Fibroblast of mammary gland (primary cell): ENCODE measurements around the gene LRRN1.
"Not testable (repeated sequence)": the region's sequence is repeated elsewhere in the genome, so short reads cannot be mapped to it uniquely, and the experiment has no call there.

Experiments
- DNase-seq: peaks from one replicate; pipeline ENCODE4 v3.0.0-alpha.2; 2010; ENCODE audit warnings: low read depth
- H3K4me3 ChIP-seq: 2 replicates; pipeline ENCODE4 v1.5.1; 2011; ENCODE audit warnings: low read depth, mild to moderate bottlenecking, low read length, moderate library complexity; ENCODE audit not compliant: control insufficient read depth
- TF ChIP-seq, protein P1 (sequence below): conservative IDR thresholded peaks from 2 replicates; pipeline ENCODE4 v1.5.1; 2011; ENCODE audit warnings: low read depth, low read length, inconsistent platforms; ENCODE audit not compliant: control insufficient read depth, insufficient read depth

LRRN1 gene

DNA sequence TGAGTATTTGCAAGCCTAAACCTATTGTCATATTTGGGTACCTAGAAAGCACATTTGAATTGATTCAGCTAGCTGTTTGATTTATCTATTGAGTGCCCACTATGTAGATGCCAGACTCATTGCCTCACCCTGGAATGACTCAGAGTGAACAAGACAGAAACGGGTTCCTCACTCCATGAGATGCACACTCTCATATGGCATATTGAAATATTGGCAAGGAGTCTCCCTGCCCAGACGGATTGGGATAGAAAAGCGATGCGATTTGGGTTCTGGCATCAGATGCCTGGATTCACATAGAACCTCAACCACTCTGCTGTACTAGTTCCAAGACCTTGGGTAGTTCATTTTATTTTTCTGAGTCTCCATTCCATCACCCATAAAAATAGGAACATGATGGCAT, 22.5 kb downstream of the LRRN1 start:
- no peak overlapping the region for H3K4me3 ChIP-seq
- TF ChIP-seq, protein P1, sequence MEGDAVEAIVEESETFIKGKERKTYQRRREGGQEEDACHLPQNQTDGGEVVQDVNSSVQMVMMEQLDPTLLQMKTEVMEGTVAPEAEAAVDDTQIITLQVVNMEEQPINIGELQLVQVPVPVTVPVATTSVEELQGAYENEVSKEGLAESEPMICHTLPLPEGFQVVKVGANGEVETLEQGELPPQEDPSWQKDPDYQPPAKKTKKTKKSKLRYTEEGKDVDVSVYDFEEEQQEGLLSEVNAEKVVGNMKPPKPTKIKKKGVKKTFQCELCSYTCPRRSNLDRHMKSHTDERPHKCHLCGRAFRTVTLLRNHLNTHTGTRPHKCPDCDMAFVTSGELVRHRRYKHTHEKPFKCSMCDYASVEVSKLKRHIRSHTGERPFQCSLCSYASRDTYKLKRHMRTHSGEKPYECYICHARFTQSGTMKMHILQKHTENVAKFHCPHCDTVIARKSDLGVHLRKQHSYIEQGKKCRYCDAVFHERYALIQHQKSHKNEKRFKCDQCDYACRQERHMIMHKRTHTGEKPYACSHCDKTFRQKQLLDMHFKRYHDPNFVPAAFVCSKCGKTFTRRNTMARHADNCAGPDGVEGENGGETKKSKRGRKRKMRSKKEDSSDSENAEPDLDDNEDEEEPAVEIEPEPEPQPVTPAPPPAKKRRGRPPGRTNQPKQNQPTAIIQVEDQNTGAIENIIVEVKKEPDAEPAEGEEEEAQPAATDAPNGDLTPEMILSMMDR, result no peak
- DNase-seq, result no peak

DNA sequence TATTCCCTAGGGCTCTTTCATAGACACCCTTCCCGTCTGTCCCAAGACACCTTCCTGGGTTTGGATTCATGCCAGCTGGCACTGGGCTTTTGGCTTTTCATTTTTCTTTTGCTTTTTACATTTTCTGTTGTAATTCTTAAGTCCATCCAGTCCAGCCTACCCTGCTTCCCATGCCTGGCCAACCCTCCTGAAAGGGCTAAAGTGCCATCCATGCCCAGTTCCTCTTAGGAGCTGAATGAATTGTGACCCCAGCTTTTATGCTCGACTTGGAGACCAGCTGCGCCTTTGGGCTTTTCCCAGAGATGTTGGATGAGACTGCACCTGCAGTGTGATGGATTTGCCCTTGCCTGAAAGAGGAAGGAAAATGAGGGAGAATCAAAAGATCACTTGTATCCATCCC, 25.8 kb downstream of the LRRN1 start:
- TF ChIP-seq, protein P1, result no peak
- DNase-seq, result no peak
- H3K4me3 ChIP-seq, result no peak overlapping the region

DNA sequence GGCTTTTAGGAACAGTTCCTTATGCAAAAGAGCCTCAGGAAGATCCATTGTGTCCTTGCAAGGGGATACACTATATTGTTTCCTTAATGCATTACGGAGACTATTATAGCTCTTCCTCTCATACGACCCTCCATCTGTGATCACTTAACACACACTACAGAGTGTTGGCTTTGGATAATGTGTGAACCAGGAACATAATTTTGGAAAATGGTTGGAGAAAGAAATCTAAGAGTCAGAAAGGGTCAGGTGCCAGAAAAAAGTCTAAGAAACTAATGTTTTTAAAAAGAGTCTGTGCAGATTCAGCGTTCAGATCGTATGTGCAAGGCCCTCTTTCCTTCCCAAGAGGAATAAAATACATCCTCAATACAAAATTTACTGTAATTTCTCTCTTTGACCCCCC, 27.3 kb downstream of the LRRN1 start:
- TF ChIP-seq, protein P1, result no peak
- DNase-seq, result no peak
- H3K4me3 ChIP-seq, result no peak overlapping the region

DNA sequence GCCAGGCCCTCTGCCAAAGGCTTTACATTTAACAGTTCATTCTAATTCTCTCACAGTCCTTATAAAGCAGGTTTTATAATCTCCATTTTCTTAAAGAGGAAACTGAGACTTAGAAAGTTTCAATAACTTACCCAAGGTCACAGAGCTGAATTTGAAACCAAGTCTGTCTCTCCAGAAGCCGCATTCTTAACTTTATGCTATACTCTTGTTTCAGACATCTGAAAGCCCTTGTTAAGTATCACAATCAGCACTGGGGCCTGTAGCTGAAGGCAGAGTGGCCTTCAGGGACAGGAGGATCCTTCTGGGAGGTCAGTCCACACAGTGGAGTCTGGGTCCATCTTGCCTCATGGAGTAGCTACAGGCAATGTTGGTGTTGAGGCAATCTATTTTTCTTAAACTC, 27.9 kb downstream of the LRRN1 start:
- no peak overlapping the region for H3K4me3 ChIP-seq
- TF ChIP-seq, protein P1, result no peak
- DNase-seq, result no peak

DNA sequence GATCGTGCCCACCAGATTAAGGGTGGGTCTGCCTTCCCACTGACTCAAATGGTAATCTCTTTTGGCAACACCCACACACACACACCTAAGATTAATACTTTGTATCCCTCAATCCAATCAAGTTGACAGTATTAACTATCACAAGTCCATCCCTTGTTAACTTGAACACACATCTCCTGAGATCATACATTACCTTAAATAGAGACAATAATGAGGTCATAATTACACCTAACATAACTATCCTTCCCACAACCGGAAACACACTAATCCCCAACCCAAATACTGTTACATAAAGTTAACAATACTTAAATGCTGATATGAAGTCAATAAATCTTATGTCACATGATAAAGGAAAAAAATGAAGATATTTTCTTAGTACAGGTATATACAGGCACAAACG, 29.2 kb downstream of the LRRN1 start:
- DNase-seq, H3K4me3 ChIP-seq: not testable (repeated sequence)

DNA sequence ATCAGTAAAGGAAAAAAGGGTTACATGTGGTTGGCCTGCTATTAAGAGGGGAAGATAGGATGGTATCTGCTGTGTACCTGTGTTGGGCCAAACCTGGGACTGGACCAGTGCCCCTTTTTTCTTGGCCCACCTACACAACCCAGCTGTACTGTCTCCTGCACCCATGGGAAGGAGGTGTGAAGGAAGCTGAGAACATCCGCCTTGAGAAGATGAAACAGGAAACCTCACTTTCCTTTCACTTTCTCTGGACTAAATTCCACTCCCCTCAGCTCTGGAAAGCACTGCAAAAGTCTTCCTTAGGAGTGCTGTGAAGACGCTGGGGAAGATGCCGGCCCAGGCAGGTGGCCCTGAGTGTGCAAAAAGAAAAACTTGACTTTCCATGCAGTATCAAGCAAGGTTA, 37.6 kb downstream of the LRRN1 start:
- H3K4me3 ChIP-seq, result no peak overlapping the region
- TF ChIP-seq, protein P1, result no peak
- DNase-seq, result no peak

DNA sequence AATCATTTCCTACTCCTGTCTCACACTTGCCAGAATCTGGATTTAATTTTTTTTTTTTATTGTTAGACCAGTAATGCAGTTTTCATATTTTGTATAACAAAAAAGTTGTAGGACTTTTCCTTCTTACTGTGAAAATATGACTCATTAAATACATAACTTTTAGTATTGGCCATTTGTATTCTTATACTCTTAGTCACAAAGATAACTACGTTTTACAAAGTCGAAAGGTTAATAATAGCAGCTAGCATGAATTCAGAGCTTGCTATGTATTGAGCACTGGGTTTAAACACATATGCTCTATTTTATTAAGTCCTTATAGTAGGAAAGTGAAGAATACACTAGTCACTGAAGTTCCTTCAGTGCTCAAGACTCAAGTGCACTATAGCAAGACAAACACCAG, 43.1 kb downstream of the LRRN1 start:
- no peak for DNase-seq
- TF ChIP-seq, protein P1, result no peak
- H3K4me3 ChIP-seq, result no peak overlapping the region
